Raji (cell line): ENCODE measurements around the gene PLEKHO2.
A peak's percentile ranks its signal among the peaks of the same experiment; 100 is the strongest.

Source experiments
- POLR2A ChIP-seq: IDR thresholded peaks from 2 replicates; pipeline ENCODE4 v1.6.1; 2011; ENCODE audit warnings: low read depth, low read length, control low read depth; ENCODE audit not compliant: insufficient read depth

The PLEKHO2 gene, protein sequence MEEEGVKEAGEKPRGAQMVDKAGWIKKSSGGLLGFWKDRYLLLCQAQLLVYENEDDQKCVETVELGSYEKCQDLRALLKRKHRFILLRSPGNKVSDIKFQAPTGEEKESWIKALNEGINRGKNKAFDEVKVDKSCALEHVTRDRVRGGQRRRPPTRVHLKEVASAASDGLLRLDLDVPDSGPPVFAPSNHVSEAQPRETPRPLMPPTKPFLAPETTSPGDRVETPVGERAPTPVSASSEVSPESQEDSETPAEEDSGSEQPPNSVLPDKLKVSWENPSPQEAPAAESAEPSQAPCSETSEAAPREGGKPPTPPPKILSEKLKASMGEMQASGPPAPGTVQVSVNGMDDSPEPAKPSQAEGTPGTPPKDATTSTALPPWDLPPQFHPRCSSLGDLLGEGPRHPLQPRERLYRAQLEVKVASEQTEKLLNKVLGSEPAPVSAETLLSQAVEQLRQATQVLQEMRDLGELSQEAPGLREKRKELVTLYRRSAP

DNA sequence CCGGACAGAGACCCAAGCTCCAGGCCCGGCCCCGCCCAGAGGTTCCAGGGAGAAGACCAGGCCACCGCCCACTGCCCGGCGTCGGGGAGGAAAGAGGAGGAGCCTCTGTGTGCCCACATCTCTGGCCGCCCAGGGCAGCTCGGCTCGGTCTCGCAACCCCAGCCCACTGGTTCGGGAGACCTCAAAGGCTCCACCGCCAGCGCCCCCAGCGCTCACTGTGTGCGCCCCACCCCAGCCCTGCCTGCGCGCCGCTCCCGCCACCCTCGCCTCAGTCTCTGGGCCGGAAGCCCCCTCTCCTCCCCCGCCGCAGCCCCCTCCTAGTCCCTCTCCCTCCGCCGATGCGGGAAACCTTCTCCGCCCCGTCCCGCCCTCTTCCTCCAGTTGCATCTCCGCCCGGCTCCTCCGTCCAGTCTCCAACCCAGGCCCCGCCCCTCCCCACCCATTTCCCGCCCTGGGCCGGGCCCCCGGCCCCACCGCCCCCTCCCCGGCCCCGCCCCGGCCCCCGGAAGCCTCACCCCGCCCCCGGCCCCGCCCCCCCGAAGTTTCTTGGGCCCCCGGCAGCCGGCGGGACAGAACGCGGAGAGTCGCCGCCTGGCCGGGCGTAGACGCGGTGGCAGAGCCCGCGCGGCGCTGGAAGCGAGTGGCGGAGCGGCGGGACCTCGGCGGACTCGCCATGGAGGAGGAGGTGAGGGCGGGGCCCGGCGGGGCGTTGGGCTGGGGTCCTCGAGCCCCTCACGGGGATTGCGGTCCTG lies at the start of gene PLEKHO2:
PLEKHO2 (plus strand) TSS at position 572 of the 752 bp plus-strand sequence; CDS start at position 674, 102 bp downstream.
- peak; percentile 81 for TF ChIP-seq POLR2A

DNA sequence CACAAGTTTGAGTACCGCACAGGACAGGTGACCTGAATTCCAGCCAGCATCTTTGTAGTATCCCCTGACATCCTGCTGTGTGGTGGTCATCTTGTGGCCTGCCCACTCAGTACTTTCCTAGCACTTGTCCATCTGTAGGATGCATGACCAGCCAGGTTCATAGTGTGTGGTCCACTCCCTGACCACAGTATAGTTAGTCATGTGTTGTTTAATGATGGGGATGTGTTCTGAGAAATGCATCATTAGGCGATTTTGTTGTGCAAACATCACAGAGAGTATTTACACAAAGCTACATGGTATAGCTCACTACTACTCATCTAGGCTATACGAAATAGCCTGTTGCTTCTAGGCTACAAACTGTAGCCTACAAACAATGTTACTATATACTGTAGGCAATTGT lies 49.4 kb upstream of the PLEKHO2 start:
- no peak for TF ChIP-seq POLR2A

DNA sequence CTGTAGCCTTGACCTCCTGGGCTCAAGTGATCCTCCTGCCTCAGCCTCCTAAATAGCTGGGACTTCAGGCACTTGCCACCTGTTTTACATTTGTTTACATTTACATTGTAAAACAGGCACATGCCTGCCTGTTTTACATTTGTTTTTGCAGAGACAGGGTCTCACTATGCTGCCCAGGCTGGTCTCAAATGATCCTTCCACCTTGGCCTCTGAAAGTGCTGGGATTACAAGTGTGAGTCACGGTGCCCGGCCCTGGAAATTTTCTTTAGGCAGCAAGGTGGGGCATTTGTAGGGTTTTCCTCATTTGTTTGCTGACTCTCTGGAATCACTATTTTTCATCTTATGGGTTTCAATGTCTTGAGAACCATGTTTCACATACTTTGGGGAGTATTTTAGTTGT lies 41.2 kb upstream of the PLEKHO2 start:
- TF ChIP-seq POLR2A = no peak

DNA sequence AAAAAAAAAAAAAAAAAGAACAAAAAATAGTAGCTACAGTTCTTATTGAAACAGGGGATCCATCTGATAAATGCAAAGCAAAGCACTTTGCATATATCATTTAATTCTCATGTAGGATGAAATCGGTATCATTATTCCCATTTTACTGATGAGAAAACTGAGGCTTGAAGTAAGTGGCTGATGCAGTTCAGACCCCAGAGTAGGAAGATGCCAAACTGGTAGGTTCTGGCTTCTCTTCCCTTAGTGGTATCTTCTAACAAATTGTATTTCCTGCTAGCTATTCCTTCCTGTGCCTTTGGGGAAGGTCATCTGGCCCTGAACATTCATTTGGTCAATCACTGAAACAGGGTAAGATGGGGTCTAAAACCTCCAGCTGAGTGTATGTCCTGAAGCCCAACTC lies 38.2 kb upstream of the PLEKHO2 start:
- no peak for TF ChIP-seq POLR2A

DNA sequence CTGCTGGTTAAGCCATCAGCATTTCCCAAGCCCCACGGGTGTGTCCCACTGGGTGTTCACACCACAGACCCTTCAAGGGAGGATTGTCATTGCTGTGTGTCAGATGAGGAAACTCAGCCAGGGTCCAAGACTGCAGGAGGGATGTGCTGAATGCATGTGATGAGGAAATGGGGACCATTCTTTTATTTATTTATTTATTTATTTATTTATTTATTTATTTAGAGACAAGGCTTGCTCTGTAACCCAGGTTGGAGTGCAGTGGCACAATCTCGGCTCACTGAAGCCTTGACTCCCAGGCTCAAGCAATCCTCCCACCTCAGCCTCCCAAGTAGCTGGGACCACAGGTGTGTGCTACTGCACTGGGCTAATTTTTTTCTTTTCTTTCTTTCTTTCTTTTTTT lies 37.1 kb upstream of the PLEKHO2 start:
- no peak for TF ChIP-seq POLR2A

DNA sequence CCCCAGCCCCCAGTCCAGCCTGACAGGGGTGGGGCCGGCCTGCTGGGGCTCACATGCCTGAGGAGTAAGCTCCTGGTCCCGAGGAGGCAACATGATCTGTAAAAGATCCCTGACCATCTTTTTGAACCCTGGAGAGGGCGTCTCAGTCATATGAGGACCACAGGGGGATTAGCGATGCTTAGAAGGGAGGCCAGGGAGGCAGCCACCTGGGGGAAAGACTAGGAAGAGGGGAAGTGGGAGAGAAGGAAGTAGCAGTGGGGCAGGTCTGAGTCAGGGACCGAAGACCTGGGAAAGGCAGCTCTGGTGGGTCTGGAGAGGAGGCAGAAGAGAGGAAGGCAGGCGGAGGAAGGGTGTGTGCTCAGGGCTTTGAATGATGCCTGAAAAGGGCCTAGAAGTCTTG lies 35.2 kb upstream of the PLEKHO2 start:
- no peak for TF ChIP-seq POLR2A

DNA sequence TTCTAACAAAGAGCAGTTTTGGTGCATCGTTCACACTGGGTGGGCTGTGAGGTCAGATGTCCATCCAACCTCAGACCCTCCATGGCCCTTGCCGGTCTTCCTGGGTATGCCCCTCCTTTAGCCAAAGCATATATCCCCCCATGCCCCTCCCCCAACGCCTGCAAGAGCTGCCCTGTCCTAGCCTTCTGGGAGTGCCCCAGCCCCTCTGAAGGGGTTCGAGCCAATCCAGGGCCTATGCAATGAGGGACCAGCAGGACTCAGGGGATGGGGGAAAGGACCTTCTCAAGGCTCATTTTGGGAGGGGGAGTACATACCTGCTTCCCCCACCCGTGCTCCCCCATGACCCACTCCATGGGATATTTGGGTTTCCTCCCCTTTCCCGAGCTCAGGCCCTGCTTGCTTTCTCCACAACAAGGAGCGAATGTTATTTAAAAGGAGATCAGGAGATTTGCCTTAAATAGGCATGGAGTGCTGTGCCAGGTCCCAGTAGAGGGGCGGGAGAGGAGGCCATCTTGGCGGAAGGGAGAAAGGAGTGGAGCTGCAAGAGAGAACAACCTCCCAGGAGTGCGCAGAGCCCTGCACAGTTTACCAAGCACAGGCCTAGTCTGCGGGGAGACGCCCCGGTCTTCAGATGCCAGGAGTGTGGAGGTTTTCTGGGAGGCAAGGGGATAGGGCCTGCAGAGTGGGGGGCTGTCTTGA lies 34.5 kb upstream of the PLEKHO2 start:
- no peak for TF ChIP-seq POLR2A

DNA sequence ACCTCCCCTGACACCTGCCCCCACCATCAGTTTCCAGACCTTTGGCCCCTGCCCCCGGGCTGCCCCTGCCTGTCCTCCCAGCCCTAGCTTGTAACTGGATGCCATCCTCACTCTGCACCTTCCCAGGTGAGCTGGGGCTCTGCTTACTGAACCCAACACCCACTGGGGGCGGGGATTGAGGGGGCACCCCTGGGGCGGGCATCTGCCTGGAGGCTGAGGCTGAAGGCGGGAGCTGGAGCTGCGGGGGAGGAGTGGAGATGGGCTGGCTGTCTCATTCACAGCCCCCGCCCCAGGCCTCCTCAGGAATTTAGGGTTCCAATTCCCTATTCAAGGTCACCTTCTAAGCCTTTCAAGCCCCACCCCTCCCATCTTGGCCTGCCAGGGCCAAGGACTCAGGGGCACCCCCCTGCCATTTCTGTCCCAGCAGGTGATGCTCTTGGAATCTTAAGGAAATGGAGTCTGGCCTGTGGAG lies 33.9 kb upstream of the PLEKHO2 start:
- TF ChIP-seq POLR2A = no peak

DNA sequence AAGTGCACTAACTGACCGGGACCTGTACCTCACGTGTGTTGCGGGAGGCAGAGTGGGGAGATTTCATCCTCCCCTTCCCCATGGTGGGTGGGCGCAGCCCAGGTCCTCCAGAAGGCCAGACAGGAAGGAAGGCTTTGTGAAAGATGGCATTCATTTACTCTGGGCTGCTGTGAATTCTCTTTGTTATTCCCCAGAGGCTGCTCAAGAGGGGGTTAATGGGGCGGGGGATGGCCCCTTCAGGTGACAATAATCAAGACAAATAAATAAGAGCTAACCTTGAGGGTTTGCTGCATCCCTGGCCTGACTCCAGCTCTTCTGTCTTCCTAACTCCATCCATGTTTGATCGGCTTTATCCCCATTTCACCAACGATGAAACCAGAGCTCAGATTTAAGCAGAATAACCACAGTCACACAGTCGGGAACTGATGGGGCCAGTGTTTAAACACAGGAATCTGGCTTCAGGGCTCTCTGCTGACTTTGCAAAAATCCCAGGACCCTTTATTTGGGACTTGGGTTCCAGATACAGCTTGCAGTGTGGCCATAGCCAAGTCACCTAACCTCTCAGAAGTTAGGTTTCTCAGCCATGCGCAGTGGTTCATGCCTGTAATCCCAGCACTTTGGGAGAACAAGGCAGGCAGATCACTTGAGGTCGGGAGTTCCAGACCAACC lies 32.8 kb upstream of the PLEKHO2 start:
- TF ChIP-seq POLR2A = no peak

DNA sequence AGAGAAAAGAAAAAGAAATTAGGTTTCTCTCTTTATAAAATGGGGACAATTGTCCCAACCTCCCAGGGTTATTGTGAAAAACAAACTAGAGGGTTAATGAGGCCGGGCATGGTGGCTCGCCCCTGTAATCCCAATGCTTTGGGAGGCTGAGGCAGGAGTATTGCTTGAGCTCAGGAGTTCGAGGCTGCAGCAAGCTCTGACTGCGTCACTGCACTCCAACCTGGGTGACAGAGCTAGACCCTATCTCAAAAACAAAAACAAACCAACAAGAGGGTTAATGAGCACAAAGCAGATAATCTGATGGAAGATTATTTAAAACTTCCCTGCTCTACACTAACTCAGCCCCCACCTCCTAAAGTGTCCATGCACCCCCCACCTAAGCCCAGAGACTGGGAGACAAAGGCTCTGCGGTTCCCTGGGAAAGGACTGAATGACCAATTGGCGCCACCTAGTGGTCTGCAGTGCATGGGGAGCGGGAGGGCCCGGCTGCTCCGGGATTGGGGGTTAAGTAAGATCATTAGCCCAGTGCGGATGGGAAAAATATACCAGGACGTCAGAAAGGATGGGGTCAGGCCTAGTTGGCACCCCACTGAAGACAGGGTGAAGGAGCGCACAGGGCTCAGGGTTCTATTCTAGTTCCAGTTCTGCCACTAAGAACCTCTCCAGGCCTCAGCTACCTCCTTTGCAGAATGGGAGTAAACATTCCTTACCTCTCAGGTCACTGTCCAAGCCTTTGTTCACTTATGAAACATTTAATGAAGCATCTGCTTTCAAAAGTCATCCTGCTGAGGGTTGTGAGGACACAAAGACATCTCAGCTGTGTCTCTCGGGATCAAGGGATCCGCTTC lies 31.8 kb upstream of the PLEKHO2 start:
- no peak for TF ChIP-seq POLR2A

DNA sequence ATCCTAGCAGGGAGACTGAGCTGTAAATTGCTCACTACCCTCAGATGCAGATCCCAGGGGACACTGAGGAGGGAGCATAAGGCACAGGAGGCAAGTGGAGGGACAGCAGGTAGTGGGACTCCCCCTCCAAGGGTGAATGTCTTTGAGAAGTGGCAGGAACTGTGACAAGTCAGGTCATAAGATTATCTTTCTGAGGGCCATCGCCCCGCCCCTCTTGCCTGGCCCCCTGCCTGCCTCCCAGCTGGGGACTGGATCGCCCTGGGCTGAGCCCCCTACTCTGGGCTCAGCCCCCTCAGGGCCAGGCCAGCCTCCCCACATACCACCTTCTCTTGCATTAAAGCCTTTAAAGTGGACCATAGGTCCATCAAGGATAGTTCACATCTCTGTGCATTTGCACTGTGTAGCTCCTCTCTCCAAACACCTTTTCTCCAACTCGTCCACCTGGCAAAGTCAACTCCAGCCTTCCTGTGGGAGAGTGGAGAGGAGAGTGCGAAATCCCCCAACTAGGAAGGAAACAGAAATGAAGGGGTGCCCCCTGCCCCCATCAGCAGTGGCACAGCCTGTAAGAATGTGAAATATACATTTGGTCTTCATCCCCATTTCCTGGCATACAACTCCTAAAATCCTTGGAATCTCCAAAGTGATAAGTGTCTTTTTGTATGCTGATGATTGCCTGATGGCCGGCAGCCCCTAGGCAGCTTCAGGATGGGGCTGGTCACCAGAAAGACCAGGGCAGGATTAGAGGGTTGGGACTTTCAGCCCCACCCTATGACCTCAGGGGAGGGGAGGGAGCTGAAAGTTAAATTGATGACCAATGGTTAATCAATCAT lies 31.0 kb upstream of the PLEKHO2 start:
- TF ChIP-seq POLR2A = no peak

DNA sequence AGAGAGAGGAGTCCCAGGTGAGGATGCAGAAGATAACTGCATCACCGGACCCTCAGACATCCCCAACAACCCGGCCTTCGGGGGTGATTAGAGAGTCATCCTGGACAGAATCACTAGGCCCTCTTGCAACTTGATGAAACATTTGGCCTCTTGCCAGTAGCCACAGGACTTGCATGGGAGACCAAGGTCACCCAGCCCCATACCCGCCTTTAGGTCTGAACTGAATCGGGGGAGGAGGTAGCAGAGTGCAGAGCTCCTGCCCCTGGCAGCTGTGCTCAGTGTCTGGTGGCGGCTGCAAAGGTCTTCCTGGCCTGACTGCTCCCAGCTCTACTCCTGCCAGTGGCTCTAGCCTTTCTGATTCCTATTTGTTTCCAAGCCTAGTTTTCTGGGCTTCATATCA lies 28.6 kb upstream of the PLEKHO2 start:
- TF ChIP-seq POLR2A = no peak

DNA sequence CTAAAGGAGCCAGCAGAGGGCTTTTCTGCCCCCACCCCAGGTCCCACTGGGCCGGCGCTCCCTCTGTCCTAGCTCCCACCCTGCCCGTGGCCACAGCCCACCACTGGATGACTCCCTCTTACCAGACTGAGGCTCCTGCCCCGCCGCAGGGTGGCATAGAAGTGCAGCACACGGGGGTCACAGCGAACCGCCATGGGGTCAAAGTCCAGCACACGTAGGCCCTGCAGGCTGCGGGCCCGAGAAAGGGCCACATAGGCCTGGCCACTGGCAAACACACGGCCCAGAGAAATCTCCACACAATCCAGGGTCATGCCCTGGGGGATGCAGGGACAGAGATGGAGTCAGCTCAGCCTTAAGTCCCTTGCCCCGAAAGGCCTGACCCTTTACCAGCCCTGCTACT lies 25.3 kb upstream of the PLEKHO2 start:
- no peak for TF ChIP-seq POLR2A
